IgD-negative memory B cell (primary cell): Measurements from ENCODE around the gene ZNF365. TPM values are rescaled to one million over a fixed set of nuclear protein-coding genes. Genes with fewer than 3 reads are reported as not detected.
"Not testable (repeated sequence)": the region's sequence is repeated elsewhere in the genome, so short reads cannot be mapped to it uniquely, and the experiment has no call there.

Experiments used
- H3K27ac Mint-ChIP-seq, 3 donors: one replicate each; pipeline ENCODE4 v1.8.0; 2020 to 2022; ENCODE audit warnings: mild to moderate bottlenecking in 3 of 3, mixed read lengths in 3 of 3, moderate library complexity in 1 of 3
- H3K27me3 Mint-ChIP-seq: one replicate; pipeline ENCODE4 v1.8.0; 2021; ENCODE audit warnings: mixed read lengths
- H3K36me3 Mint-ChIP-seq: one replicate; pipeline ENCODE4 v1.8.0; 2020; ENCODE audit warnings: mild to moderate bottlenecking, mixed read lengths
- H3K4me1 Mint-ChIP-seq, 3 donors: one replicate each; pipeline ENCODE4 v1.8.0; 2020 to 2022; ENCODE audit warnings: mixed read lengths in 3 of 3, mild to moderate bottlenecking in 1 of 3
- H3K4me3 Mint-ChIP-seq, 4 donors: one replicate each; pipeline ENCODE4 v1.8.0; 2020 to 2022; ENCODE audit warnings: mild to moderate bottlenecking in 4 of 4, mixed read lengths in 4 of 4, moderate library complexity in 3 of 4
- H3K9me3 Mint-ChIP-seq, 3 donors: one replicate each; pipeline ENCODE4 v1.8.0; 2020 to 2021; ENCODE audit warnings: mixed read lengths in 3 of 3, mild to moderate bottlenecking in 1 of 3
- polyA plus RNA-seq: library from polyadenylated mRNA; unstranded; fragments of 300-500 nt; fragmentation: Illumina TruSeq; gene quantifications from one replicate; pipeline ENCODE4 v1.2.3, GENCODE V29; 2021

Gene ZNF365
- polyA plus RNA-seq, 1 donor from 2014 or later, result not detected

DNA sequence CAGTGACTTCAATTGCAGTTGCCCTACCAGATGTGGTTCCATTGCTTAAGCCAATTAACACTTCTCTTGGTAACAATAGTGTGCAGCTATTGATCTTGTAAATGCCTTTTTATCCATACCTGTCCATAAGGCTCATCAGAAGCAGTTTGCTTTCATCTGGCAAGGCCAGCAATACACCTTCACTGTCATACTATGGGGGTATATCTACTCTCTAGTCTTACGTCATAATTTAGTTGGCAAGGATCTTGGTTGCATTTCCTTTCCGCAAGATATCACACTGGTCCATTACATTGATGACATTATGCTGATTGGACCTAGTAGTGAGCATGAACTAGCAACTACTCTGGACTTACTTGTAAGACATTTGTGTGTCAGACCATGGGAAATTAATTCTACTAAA lies 17.7 kb upstream of the ZNF365 start:
- Mint-ChIP-seq H3K4me1 (no peaks in the 10 kb centered on the region), H3K27ac (no peak overlapping the region), H3K36me3 (no peaks in the 10 kb centered on the region), H3K27me3 (no peaks in the 10 kb centered on the region), H3K4me3 (no peak overlapping the region), H3K9me3 (peaks cover 2 to 11% (median 3%) of the 10 kb centered on the region in 3 donors)

DNA sequence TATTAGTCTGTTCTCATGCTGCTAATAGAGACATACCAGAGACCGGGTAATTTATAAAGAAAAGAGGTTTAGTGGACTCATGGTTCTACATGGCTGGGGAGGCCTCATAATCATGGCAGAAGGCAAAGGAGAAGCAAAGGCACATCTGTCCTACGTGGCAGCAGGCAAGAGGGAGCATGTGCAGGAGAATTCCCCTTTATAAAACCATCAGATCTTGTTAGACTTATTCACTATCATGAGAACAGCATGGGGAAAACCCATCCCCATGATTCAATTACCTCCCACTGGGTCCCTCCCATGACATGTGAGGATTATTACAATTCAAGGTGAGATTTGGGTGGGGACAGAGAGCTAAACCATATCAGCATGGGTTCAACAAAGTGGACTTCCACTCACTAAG lies 16.0 kb upstream of the ZNF365 start:
- not testable (repeated sequence) for H3K4me3 Mint-ChIP-seq, H3K4me1 Mint-ChIP-seq, H3K36me3 Mint-ChIP-seq, H3K27me3 Mint-ChIP-seq, H3K27ac Mint-ChIP-seq
- peaks cover 0 to 11% (median 2%) of the 10 kb centered on the region in 3 donors for H3K9me3 Mint-ChIP-seq

DNA sequence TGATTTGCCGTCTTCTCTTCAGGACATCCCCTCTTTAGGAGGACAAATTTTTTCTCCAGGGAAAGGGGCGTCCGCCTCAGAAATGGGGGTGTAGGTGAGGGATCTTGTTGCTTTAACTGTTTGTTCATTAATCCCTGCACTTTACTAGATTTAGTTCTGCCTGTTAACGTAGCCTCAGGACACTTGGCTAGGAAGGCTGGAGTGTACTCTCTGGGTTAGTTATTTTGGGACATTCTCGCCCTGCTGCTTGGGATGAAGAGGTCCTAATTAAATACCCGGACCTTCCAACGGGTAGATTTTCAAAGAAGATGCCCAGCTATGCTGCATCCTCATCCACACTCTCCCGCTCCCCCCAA lies 552 bp upstream of the ZNF365 start:
- Mint-ChIP-seq H3K9me3 (no peaks in the 10 kb centered on the region), H3K4me3 (peak overlapping the region in 3 of 4 donors; percentile 75 to 86 (median 84)), H3K36me3 (no peaks in the 10 kb centered on the region), H3K27me3 (peaks cover 26% of the 10 kb centered on the region), H3K4me1 (peaks cover 7 to 10% (median 8%) of the 10 kb centered on the region in 3 donors), H3K27ac (no peak overlapping the region)

DNA sequence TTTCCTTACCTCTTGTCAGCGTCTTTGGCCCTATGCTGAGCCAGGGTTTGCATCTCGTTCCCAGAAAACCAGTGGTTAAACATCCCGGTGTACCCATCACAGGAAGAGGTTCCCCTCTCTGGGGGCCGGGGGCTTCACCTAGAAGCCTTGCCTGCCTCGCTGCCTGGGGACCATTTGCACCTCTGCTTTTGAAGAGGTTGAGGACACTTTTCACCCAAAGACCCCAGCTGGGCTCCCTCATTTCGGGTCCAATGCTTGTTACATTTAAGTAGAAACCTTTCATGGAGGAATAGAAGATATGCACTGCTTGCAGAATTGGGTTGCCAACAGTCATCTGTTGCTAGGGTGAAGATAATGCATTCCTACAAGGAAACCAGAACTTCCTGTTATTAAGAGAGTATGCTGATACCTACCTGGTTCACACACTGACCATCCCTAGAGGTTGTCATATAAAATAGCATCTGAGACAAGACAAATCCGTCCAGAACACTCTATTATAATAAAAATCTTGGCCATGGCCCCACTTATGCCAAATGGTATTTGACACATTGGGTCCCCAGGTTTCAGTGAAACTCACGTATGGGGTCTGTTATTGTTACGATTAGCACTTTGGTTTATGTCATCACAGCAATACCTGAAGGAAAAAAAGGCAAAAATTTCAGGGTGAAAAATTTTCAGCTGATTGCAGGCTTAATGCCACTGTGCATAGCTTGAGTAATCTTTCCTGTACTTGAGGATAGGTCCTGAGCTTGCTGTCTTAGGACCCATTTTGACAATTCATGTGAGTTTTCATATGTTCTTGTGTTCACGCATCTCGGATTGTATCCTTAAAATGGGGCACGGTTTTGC lies 917 bp downstream of the ZNF365 start:
- Mint-ChIP-seq H3K4me3 (peak overlapping the region; percentile 74 to 91 (median 86)), H3K4me1 (peaks cover 7 to 10% (median 8%) of the 10 kb centered on the region in 3 donors), H3K27me3 (peaks cover 26% of the 10 kb centered on the region), H3K36me3 (no peaks in the 10 kb centered on the region), H3K9me3 (no peaks in the 10 kb centered on the region), H3K27ac (peak overlapping the region in 2 of 3 donors; percentile 57 to 59)

DNA sequence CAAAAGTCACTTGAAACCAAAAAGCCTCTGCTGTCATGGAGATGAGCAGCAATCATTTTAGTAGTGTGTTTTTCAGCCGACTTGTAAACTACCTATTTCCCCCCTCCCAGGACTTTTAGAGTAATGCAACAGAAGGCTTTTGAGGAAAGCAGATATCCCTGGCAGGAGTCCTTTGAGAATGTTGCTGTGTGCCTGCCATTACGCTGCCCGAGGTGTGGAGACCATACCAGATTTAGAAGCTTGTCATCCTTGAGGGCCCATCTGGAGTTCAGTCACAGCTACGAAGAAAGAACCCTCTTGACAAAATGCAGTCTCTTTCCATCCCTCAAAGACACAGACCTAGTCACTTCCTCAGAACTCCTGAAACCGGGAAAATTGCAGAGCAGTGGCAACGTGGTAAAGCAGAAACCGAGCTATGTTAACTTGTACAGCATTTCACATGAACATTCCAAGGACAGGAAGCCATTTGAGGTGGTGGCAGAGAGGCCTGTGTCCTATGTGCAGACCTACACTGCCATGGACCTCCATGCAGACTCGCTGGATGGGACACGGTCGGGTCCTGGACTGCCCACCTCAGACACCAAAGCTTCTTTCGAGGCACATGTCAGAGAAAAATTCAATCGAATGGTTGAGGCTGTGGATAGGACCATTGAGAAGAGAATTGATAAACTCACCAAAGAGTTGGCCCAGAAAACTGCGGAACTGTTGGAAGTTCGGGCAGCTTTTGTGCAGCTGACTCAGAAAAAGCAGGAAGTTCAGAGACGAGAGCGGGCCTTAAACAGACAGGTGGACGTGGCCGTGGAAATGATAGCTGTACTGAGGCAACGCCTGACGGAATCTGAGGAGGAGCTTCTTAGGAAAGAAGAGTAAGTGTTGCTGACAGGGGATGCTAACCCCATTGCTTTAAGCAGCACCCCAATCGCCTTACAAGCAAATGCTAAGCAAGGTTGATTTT lies 2.2 kb downstream of the ZNF365 start:
- H3K27me3 Mint-ChIP-seq, result peaks cover 26% of the 10 kb centered on the region
- H3K36me3 Mint-ChIP-seq, result no peaks in the 10 kb centered on the region
- no peak overlapping the region for H3K4me3 Mint-ChIP-seq
- peaks cover 7 to 9% (median 8%) of the 10 kb centered on the region in 3 donors for H3K4me1 Mint-ChIP-seq
- H3K9me3 Mint-ChIP-seq, result no peaks in the 10 kb centered on the region
- H3K27ac Mint-ChIP-seq, result no peak overlapping the region

DNA sequence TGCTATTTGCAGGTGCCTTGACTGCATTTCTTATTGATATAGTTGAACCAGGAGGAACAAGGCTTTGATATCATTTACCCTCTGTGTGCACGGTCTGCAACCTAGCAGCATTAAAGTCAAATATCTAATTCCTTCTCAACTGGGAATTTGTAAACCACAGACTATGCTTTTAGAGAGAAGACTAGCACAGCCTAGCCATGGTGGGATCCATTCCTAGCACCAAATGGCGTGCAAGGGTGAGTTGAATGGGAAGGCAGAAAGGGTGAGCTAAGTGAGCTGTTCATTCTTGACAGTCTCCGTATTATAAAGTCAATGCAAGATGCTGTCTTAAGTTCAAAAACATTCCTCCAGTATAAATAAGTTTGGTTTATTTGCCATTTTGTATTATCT lies 2.9 kb downstream of the ZNF365 start:
- peaks cover 26% of the 10 kb centered on the region for H3K27me3 Mint-ChIP-seq
- H3K27ac Mint-ChIP-seq, result no peak overlapping the region
- no peaks in the 10 kb centered on the region for H3K36me3 Mint-ChIP-seq
- H3K4me3 Mint-ChIP-seq, result no peak overlapping the region
- H3K9me3 Mint-ChIP-seq, result no peaks in the 10 kb centered on the region
- peaks cover 5 to 8% (median 7%) of the 10 kb centered on the region in 3 donors for H3K4me1 Mint-ChIP-seq

DNA sequence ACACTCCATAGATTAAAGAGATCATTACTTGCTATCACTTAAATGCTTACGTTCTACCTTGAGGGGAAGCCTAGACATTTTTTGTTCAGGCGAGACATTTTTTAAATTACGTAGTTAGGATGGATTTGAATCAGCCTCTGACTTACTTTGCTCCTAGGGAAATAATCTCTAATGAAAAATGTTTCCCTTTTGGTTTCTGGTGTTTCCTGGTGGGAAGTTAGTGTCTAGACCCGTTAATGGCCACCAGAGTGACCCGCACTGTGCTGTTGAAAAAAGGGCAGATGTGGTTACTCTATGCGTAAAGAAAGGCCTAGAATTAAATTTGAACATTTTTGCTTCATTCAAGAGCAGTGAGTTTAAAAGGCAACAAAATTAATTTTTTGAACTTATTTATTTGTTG lies 3.8 kb downstream of the ZNF365 start:
- Mint-ChIP-seq H3K4me1 (peaks cover 5 to 8% (median 7%) of the 10 kb centered on the region in 3 donors), H3K27me3 (peaks cover 23% of the 10 kb centered on the region), H3K36me3 (no peaks in the 10 kb centered on the region), H3K4me3 (no peak overlapping the region), H3K27ac (no peak overlapping the region), H3K9me3 (no peaks in the 10 kb centered on the region)

DNA sequence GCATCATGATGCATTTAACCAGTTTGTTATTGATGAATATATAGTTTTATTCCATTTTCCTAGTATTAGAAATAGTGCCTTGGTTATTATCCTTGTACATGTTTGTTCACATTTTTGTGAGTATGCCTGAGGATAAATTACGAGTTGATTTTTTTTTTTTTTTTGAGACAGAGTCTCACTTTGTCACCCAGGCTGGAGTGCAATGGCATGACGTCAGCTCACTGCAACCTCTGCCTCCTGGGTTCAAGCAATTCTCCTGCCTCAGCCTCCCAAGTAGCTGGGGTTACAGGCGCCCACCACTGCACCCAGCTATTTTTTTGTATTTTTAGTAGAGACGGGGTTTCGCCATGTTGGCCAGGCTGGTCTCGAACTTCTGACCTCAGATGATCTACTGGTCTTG lies 4.7 kb downstream of the ZNF365 start:
- not testable (repeated sequence) for H3K4me3 Mint-ChIP-seq, H3K36me3 Mint-ChIP-seq, H3K4me1 Mint-ChIP-seq, H3K27ac Mint-ChIP-seq, H3K9me3 Mint-ChIP-seq
- H3K27me3 Mint-ChIP-seq, result peaks cover 16% of the 10 kb centered on the region

DNA sequence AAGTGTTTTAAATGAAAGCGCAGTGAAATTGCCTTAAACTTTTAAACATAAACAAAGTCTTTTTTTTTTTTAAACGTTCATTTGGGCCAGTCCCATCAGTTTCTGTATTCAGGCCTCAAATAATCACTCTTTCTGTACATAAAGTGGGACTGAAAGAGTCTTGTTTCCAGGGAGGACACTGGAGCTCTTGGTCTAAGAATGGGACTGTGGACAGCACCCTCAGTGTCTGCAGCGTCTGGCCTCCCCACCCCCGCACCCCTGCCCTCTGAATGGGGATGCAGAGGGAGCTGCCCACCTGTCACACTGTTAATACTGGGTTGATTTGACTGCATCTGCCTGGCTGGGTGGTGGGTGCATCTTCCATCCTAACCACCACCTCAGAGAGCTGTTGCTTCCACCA lies 5.2 kb downstream of the ZNF365 start:
- Mint-ChIP-seq H3K36me3 (peaks cover 3% of the 10 kb centered on the region), H3K27me3 (peaks cover 18% of the 10 kb centered on the region), H3K9me3 (no peaks in the 10 kb centered on the region), H3K4me1 (peaks cover 8 to 9% (median 8%) of the 10 kb centered on the region in 3 donors), H3K4me3 (no peak overlapping the region), H3K27ac (no peak overlapping the region)

DNA sequence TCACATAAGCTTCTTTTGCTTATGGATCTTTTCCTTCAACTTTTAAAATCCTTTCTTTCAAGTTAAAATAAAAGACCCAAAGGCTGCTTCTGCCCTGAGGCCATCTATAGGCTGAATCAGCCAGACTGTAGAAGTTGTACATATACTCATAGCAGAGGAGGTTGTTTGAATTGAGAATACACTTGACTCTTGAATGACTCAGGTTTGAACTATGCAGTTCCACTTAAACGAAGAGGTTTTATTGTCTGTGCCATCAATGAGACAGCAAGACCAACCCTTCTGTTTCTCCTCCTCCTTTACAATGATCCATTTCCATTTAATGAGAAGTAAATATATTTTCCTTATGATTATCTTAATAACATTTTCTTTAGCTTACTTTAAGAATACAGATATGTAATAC lies 5.8 kb downstream of the ZNF365 start:
- Mint-ChIP-seq H3K4me1 (peaks cover 4 to 9% (median 5%) of the 10 kb centered on the region in 3 donors), H3K4me3 (no peak overlapping the region), H3K36me3 (peaks cover 3% of the 10 kb centered on the region), H3K9me3 (no peaks in the 10 kb centered on the region), H3K27ac (no peak overlapping the region), H3K27me3 (peaks cover 14% of the 10 kb centered on the region)

DNA sequence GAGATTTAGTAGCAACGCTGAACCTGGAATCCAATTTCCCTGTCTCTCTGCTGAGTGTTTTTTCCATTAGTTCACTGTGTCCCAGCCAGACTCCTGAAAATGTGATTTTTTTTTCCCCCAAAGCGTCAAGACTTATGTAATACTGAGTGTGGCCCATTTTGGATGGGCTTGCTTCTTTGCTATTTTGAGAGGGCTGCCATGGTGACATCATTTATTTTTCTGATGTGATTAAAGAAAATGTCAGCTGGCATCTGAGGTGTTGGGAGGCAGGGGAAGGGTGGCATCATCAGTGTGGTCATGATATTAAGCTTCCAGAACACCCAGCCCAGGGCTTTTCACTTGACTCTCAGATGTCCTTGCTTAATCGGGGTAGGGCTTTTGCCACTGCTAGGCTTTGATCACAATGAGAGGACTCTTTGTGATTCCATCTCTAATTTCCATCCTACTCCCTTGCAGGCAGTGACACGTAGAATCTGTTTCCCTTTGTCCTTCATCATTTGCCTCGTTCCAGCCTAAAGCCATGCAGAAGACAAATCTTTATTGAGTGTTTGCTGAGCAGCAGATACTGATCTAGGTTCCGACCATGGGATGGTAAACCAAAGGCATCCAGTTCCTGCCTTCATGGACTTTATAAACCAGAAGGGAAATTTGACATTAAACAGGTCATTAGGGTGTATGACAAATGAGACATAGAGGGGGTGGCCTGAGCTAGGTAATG lies 7.4 kb downstream of the ZNF365 start:
- H3K36me3 Mint-ChIP-seq, result peaks cover 3% of the 10 kb centered on the region
- H3K4me1 Mint-ChIP-seq, result peaks cover 3 to 8% (median 4%) of the 10 kb centered on the region in 3 donors
- peaks cover 4% of the 10 kb centered on the region for H3K27me3 Mint-ChIP-seq
- no peaks in the 10 kb centered on the region for H3K9me3 Mint-ChIP-seq
- H3K27ac Mint-ChIP-seq, result no peak overlapping the region
- H3K4me3 Mint-ChIP-seq, result no peak overlapping the region

DNA sequence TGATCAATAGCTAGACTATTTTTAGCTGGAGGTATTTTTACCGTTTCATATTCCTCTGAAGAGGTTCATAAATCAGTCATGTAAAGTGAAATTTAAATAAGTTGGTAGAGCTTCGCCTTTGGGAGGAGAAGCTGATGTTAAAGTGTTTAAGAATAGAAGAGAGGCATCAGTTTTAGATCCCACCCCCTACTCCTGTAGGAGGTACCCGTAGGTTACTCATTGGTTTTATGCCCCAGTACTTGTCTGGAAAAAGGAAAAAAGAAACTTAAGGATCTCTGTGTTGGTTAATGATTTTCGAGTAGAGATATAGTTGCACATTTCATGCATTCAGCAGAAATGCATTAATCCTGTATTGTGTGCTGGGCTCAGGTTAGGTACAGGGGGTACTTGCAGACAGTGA lies 8.7 kb downstream of the ZNF365 start:
- Mint-ChIP-seq H3K4me1 (peaks cover 3 to 8% (median 4%) of the 10 kb centered on the region in 3 donors), H3K27me3 (peaks cover 3% of the 10 kb centered on the region), H3K9me3 (no peaks in the 10 kb centered on the region), H3K4me3 (no peak overlapping the region), H3K36me3 (peaks cover 3% of the 10 kb centered on the region), H3K27ac (no peak overlapping the region)

DNA sequence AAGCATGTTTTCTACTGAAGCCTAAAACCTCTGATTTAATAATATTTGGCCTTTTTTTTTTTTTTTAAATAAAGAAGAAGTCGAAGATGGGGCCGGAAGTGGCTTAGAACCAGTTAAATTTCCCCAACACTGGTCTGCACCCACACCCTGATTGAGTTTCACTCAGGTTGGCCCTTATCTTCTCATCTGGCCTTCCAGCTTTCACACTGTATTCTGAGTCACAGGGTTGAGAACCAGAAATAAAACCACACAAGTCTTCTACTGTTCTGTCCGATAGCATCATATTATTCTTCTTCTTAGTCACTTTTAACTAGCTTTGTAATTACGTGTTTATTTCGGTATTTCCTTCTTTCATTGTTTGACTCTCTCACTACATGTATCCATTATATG lies 9.9 kb downstream of the ZNF365 start:
- H3K36me3 Mint-ChIP-seq, result peaks cover 3% of the 10 kb centered on the region
- H3K4me3 Mint-ChIP-seq, result peak overlapping the region in 1 of 4 donors; percentile 38
- no peaks in the 10 kb centered on the region for H3K9me3 Mint-ChIP-seq
- peaks cover 3 to 8% (median 4%) of the 10 kb centered on the region in 3 donors for H3K4me1 Mint-ChIP-seq
- peaks cover 4% of the 10 kb centered on the region for H3K27me3 Mint-ChIP-seq
- no peak overlapping the region for H3K27ac Mint-ChIP-seq

DNA sequence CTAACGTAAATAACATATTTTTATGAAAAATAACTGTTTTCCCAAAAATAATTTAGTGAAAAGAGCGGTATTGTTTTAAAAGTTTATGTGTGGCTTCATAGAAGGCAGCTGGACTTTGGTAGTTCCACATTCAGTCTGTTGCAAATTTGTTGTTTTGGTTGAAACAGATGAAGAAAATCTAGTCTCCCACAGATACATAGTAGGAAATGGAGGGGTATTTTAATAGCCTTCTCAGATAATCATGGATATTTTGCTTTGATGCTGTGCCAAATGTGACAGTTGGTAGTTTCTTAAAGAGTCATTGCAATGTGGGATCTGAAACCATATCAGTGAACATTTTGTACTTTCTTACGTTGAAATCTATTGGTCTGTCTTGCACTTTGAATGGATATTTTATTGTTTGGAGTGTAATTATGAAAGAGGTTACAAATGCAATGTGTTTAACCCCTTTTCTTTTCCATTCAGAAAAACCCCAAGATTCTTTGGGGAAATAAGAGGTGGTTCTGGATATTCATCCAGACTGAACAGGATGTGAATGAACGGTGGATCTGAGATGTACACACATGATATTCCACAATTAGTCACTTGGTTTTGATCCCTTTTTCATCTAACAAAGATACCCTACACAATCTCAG lies 10.4 kb downstream of the ZNF365 start:
- no peaks in the 10 kb centered on the region for H3K9me3 Mint-ChIP-seq
- H3K36me3 Mint-ChIP-seq, result peaks cover 3% of the 10 kb centered on the region
- peak overlapping the region in 1 of 4 donors; percentile 38 for H3K4me3 Mint-ChIP-seq
- H3K27ac Mint-ChIP-seq, result no peak overlapping the region
- H3K27me3 Mint-ChIP-seq, result peaks cover 4% of the 10 kb centered on the region
- peaks cover 3 to 8% (median 4%) of the 10 kb centered on the region in 3 donors for H3K4me1 Mint-ChIP-seq
